Spleen (tissue), 11 donors: ENCODE measurements around the gene ANKFN1. TPM values are rescaled to one million over a fixed set of nuclear protein-coding genes. Genes with fewer than 3 reads are reported as not detected.

ENCODE experiments used
- DNase-seq: peaks from one replicate; pipeline ENCODE4 v3.0.0-alpha.2; 2020
- H3K27ac ChIP-seq, 8 donors: fragments of 200-600 bp; sonication (generic) in 7 of 8; 1 replicate in 4 of 8; 2 replicates in 4 of 8; pipeline versions ENCODE4 v1.5.0 to v1.8.0; 2016 to 2021; ENCODE audit warnings: inconsistent platforms in 4 of 8, mild to moderate bottlenecking in 4 of 8, moderate library complexity in 1 of 8
- H3K27me3 ChIP-seq, 7 donors: fragments of 200-600 bp; sonication (generic) in 6 of 7; replicated peaks in 1 of 7; 1 replicate in 4 of 7; 2 replicates in 3 of 7; pipeline versions ENCODE4 v1.5.0 to v1.8.0; 2016 to 2021; ENCODE audit warnings: inconsistent platforms in 3 of 7, mild to moderate bottlenecking in 1 of 7
- H3K36me3 ChIP-seq, 6 donors: fragments of 200-600 bp; sonication (generic) in 5 of 6; 1 replicate in 4 of 6; 2 replicates in 2 of 6; pipeline versions ENCODE4 v1.5.0 to v1.8.0; 2016 to 2021; ENCODE audit warnings: inconsistent platforms in 2 of 6
- H3K4me1 ChIP-seq, 6 donors: fragments of 200-600 bp; sonication (generic) in 5 of 6; 1 replicate in 3 of 6; 2 replicates in 3 of 6; pipeline versions ENCODE4 v1.5.0 to v1.8.0; 2016 to 2021; ENCODE audit warnings: inconsistent platforms in 3 of 6
- H3K4me3 ChIP-seq, 8 donors: fragments of 200-600 bp; sonication (generic) in 7 of 8; 1 replicate in 4 of 8; 2 replicates in 4 of 8; pipeline versions ENCODE4 v1.5.0 to v1.8.0; 2016 to 2021; ENCODE audit warnings: inconsistent platforms in 4 of 8, mild to moderate bottlenecking in 4 of 8, moderate library complexity in 2 of 8
- H3K9me3 ChIP-seq, 8 donors: fragments of 200-600 bp; sonication (generic) in 7 of 8; 1 replicate in 4 of 8; 2 replicates in 4 of 8; pipeline versions ENCODE4 v1.5.0 to v1.8.0; 2016 to 2021; ENCODE audit warnings: inconsistent platforms in 4 of 8
- CTCF ChIP-seq, 11 experiments: fragments of 200-600 bp in 7 of 11; fragments of 450-650 bp in 4 of 11; sonication (generic) in 4 of 11; IDR thresholded peaks in 8 of 11; conservative IDR thresholded peaks in 3 of 11; 1 replicate in 7 of 11; 2 replicates in 4 of 11; pipeline versions ENCODE4 v1.4.0 to v1.8.0; 2016 to 2021; ENCODE audit warnings: antibody characterized with exemption in 11 of 11, inconsistent platforms in 4 of 11, mild to moderate bottlenecking in 1 of 11
- POLR2A ChIP-seq, 3 donors: fragments of 450-650 bp; IDR thresholded peaks; one replicate each; pipeline ENCODE4 v1.5.1; 2017; ENCODE audit warnings: antibody characterized with exemption in 3 of 3, mild to moderate bottlenecking in 1 of 3
- POLR2AphosphoS5 ChIP-seq, 3 donors: sonication (generic); formaldehyde crosslinking; IDR thresholded peaks; one replicate each; pipeline ENCODE4 v1.5.1; 2017; ENCODE audit warnings: antibody characterized with exemption in 3 of 3
- WGBS, 5 donors: extraction: QIAGEN DNeasy Blood & Tissue Kit in 3 of 5; methylation state at CpG; one replicate each; pipeline versions ENCODE4 v1.1.5 to v1.1.7; 2013 to 2018; 5-methylcytosine and 5-hydroxymethylcytosine counted together
- intact Hi-C: fragments of 100-400 bp; cut with DNase I; formaldehyde crosslinking; loops from one replicate; pipeline ENCODE4 v1.15.0; 2023; ENCODE audit warnings: low total_unique reads
- polyA plus RNA-seq, 3 donors: library from polyadenylated mRNA; stranded (reverse); fragments of 200-250 nt; gene quantifications; one replicate each; pipeline ENCODE4 v1.2.1, GENCODE V29; 2013
- small RNA-seq, 4 donors: library from RNA; depleted of rRNA; stranded (forward); fragments of <200 nt; gene quantifications; one replicate each; pipeline ENCODE3, GENCODE V24; 2016
- total RNA-seq, 7 donors: library from RNA; depleted of rRNA in 3 of 7; stranded (reverse); fragments of >200 nt in 3 of 7; fragmentation: NEBNext Ultra II Directional in 4 of 7; extraction: Animal tissue kit (Norgen Biotek cat#: 25700) in 4 of 7; gene quantifications; one replicate each; pipeline versions ENCODE4 v1.1.0 to v1.2.1, GENCODE V29; 2016 to 2021
- donor health status: healthy with polysubstance abuse.
- donor health status: DM: no; HTN: no; CAD: no; lungs with moderate emphysema.
- donor health status: DM: no; HTN: no; CAD: no.
- donor health status: Bipolar disorder and iron deficiency.
- donor health status: healthy.
- donor health status: DM: no; HTN: no; CAD: no.
- donor health status: DM: yes; HTN: yes; CAD: no.

The ANKFN1 gene
- total and polyA plus RNA-seq, 10 donors = 0.19 to 0.58 TPM; not detected in 8

DNA sequence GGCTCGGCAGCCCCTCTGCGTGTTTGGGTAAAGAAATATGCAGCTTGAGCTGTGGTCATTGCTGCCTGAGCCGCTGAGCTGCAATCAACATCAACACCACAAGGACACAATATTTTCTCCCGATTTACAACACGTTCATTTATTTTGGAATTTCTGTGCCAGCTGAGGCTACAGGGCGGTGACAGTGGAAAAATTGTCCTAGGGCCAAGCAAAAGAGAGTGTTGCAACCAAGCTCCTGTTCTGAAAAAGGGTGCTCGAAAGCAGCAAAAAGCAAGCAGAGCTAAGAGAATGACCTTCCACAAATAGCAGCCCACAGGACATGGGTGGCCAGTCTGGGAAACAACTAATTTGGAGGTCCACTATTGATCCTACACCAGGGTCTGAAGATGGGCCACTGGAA, 404.8 kb downstream of the ANKFN1 start:
- no peak for DNase-seq
- Histone ChIP-seq H3K4me1 (no peaks in the 10 kb centered on the region), H3K4me3 (no peak overlapping the region), H3K9me3 (no peaks in the 10 kb centered on the region), H3K27ac (no peak overlapping the region), H3K27me3 (no peaks in the 10 kb centered on the region), H3K36me3 (no peaks in the 10 kb centered on the region)
- no peak for TF ChIP-seq CTCF (IDR thresholded peaks at IDR 0.05 in 8 of 11, conservative IDR thresholded peaks at IDR 0.05 in 3 of 11)
- TF ChIP-seq POLR2A (IDR thresholded peaks at IDR 0.05) = no peak
- no peak for TF ChIP-seq POLR2AphosphoS5 (IDR thresholded peaks at IDR 0.05)
- intact Hi-C loops = no loop called here
- 82 to 94% (median 88%) methylated on average over 7 of the region's 7 CpGs for WGBS, 5 donors

Small RNA genes lying within 50 kb of the gene (small RNA-seq; reads per million reads assigned to genes)
- gene AC006600.1 = 0 reads per million in 4 donors
